ENCODE measurements around the gene BEND3. TPM values are rescaled to one million over a fixed set of nuclear protein-coding genes. Genes with fewer than 3 reads are reported as not detected.
A peak's percentile ranks its signal among the peaks of the same experiment; 100 is the strongest.

BEND3 gene
- total RNA-seq, 1 experiment from 2014 or later: 70.2 TPM

- H2AFZ ChIP-seq (ENCODE audit: low read length): no peak overlapping the region
- Mint-ChIP-seq H3K27ac (peak overlapping the region in 2 of 3 experiments; percentile 26 to 36; a peak in 3 of 7 replicates), H3K4me1 (peaks cover 59 to 65% of the 10 kb centered on the region in 2 experiments), H3K27me3 (ENCODE audit: low read depth) (no peaks in the 10 kb centered on the region), H3K9me3 (no peaks in the 10 kb centered on the region), H3K36me3 (ENCODE audit: insufficient read depth in 1 of 3, low read depth in 3 of 3) (peaks cover 9 to 43% (median 27%) of the 10 kb centered on the region in 3 experiments; a peak in 6 of 7 replicates), H3K4me3 (no peak overlapping the region)
- H3K27me3 ChIP-seq (ENCODE audit: insufficient read depth, low read length): no peaks in the 10 kb centered on the region
- H4K91ac ChIP-seq (ENCODE audit: insufficient read length, low read depth, low read length): no peak overlapping the region
- H3K9me3 ChIP-seq (ENCODE audit: control insufficient read depth, low read depth, low read length): no peaks in the 10 kb centered on the region
- no peak for TF ChIP-seq CTCF (conservative IDR thresholded peaks at IDR 0.05)
- no peak overlapping the region for H2BK5ac ChIP-seq (ENCODE audit: insufficient read length, low read length)
- H2AK5ac ChIP-seq (ENCODE audit: insufficient read length, low read length): no peak overlapping the region
- DNase-seq: no peak
- H3K79me1 ChIP-seq (ENCODE audit: insufficient read depth, low read depth, low read length, poor library complexity, severe bottlenecking): no peaks in the 10 kb centered on the region
- H3K27ac ChIP-seq (ENCODE audit: insufficient read length, low read depth, low read length): no peak overlapping the region
- H3K79me2 ChIP-seq (ENCODE audit: insufficient read depth, low read length): no peaks in the 10 kb centered on the region
- H3K4me2 ChIP-seq (ENCODE audit: insufficient read depth, insufficient read length, low read length): no peak overlapping the region
- H2BK12ac ChIP-seq (ENCODE audit: insufficient read length, low read depth, low read length): no peak overlapping the region
- no peak overlapping the region for H3K23ac ChIP-seq (ENCODE audit: insufficient read length, low read depth, low read length)
- no peaks in the 10 kb centered on the region for H4K20me1 ChIP-seq (ENCODE audit: control insufficient read depth, insufficient read depth, insufficient read length)
- no peak overlapping the region for H3K4ac ChIP-seq (ENCODE audit: low read depth, low read length)
- H3T11ph ChIP-seq (ENCODE audit: low read length): no peak overlapping the region
- H3K4me1 ChIP-seq (ENCODE audit: insufficient read depth, low read length): peaks cover 3% of the 10 kb centered on the region; the same call in 1 of the 2 replicates
- WGBS (ENCODE audit: extremely low coverage, insufficient read length, low lambda C conversion rate): no CpG with 5 or more reads among the region's 6 CpGs
- no peaks in the 10 kb centered on the region for H3K23me2 ChIP-seq (ENCODE audit: insufficient read length, low read depth, low read length, poor library complexity, severe bottlenecking)
- H3K18ac ChIP-seq (ENCODE audit: insufficient read length, low read depth, low read length): no peak overlapping the region
- H3K14ac ChIP-seq (ENCODE audit: insufficient read depth, low read length): no peak overlapping the region
- no peak overlapping the region for H2BK20ac ChIP-seq (ENCODE audit: low read depth, low read length, poor library complexity, severe bottlenecking)
- no peak overlapping the region for H2BK120ac ChIP-seq (ENCODE audit: low read depth, low read length, poor library complexity, severe bottlenecking)
- no peak overlapping the region for H3K56ac ChIP-seq (ENCODE audit: insufficient read length, low read depth, low read length)
- H2BK15ac ChIP-seq (ENCODE audit: low read depth, low read length): no peak overlapping the region
- H3K9ac ChIP-seq (ENCODE audit: extremely low read depth, insufficient read length, low read length): no peak overlapping the region
- no peak overlapping the region for H4K5ac ChIP-seq (ENCODE audit: insufficient read length, low read depth, low read length)
- H4K8ac ChIP-seq (replicated peaks; ENCODE audit: insufficient read length, low read depth, low read length): no peak overlapping the region
These were observed 50.7 kb downstream of the BEND3 start for GRCh38 chr6:107064579-107065065.

Data from H9 (cell line).